ENCODE data around the gene SNRK. TPM values are rescaled to one million over a fixed set of nuclear protein-coding genes. Genes with fewer than 3 reads are reported as not detected.

SNRK gene
- total RNA-seq, 1 donor from 2014 or later: 13.3 TPM

GRCh38 chr3:43255662-43256061 is 30.7 kb upstream of the SNRK start:
- H3K27ac Mint-ChIP-seq (ENCODE audit: unreplicated experiment): no peak overlapping the region

GRCh38 chr3:43256714-43257461 is 29.5 kb upstream of the SNRK start:
- TF ChIP-seq, protein P1, sequence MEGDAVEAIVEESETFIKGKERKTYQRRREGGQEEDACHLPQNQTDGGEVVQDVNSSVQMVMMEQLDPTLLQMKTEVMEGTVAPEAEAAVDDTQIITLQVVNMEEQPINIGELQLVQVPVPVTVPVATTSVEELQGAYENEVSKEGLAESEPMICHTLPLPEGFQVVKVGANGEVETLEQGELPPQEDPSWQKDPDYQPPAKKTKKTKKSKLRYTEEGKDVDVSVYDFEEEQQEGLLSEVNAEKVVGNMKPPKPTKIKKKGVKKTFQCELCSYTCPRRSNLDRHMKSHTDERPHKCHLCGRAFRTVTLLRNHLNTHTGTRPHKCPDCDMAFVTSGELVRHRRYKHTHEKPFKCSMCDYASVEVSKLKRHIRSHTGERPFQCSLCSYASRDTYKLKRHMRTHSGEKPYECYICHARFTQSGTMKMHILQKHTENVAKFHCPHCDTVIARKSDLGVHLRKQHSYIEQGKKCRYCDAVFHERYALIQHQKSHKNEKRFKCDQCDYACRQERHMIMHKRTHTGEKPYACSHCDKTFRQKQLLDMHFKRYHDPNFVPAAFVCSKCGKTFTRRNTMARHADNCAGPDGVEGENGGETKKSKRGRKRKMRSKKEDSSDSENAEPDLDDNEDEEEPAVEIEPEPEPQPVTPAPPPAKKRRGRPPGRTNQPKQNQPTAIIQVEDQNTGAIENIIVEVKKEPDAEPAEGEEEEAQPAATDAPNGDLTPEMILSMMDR (IDR thresholded peaks at IDR 0.05; ENCODE audit: insufficient read depth, low read depth, low read length): no peak
- TF ChIP-seq EZH2 (IDR thresholded peaks at IDR 0.05; ENCODE audit: insufficient read depth, low read length): no peak
- H3K4me1 ChIP-seq (ENCODE audit: insufficient read depth, low read length): no peaks in the 10 kb centered on the region
- H3K9me3 ChIP-seq (ENCODE audit: insufficient read depth, low read depth, low read length): no peaks in the 10 kb centered on the region
- H3K27ac Mint-ChIP-seq (ENCODE audit: unreplicated experiment): no peak overlapping the region
- no peaks in the 10 kb centered on the region for H3K36me3 Mint-ChIP-seq (ENCODE audit: low read depth, unreplicated experiment)
- no peaks in the 10 kb centered on the region for H3K9me3 Mint-ChIP-seq (ENCODE audit: unreplicated experiment)
- H3K27me3 ChIP-seq (ENCODE audit: insufficient read depth, low read length): peaks cover 6% of the 10 kb centered on the region
- no peak overlapping the region for H3K4me2 ChIP-seq (ENCODE audit: low read length)
- H2AFZ ChIP-seq (ENCODE audit: low read depth, low read length): no peak overlapping the region
- H4K20me1 ChIP-seq (ENCODE audit: insufficient read depth, low read length): no peaks in the 10 kb centered on the region
- H3K4me1 Mint-ChIP-seq (ENCODE audit: low read depth, unreplicated experiment): no peaks in the 10 kb centered on the region
- H3K9ac ChIP-seq (ENCODE audit: low read length): no peak overlapping the region
- H3K79me2 ChIP-seq (ENCODE audit: insufficient read depth, low read length): no peaks in the 10 kb centered on the region
- H3K4me3 ChIP-seq (ENCODE audit: insufficient read depth, low read depth, low read length): no peak overlapping the region
- no peak for FAIRE-seq
- H3K27ac ChIP-seq (ENCODE audit: low read depth, low read length): no peak overlapping the region
- DNase-seq (ENCODE audit: low read depth): no peak
- no peaks in the 10 kb centered on the region for H3K36me3 ChIP-seq (ENCODE audit: insufficient read depth, low read length)
- peaks cover 14% of the 10 kb centered on the region for H3K27me3 Mint-ChIP-seq (ENCODE audit: low read depth, unreplicated experiment)
- H3K4me3 Mint-ChIP-seq (ENCODE audit: unreplicated experiment): no peak overlapping the region

More at GRCh38 chr3:43255662-43256061, 30.7 kb upstream of the SNRK start:
- FAIRE-seq (no peak), DNase-seq (ENCODE audit: low read depth) (no peak)
- Histone ChIP-seq H3K4me2 (ENCODE audit: low read length) (no peak overlapping the region), H3K27ac (ENCODE audit: low read depth, low read length) (no peak overlapping the region), H3K36me3 (ENCODE audit: insufficient read depth, low read length) (no peaks in the 10 kb centered on the region), H3K9ac (ENCODE audit: low read length) (no peak overlapping the region), H3K27me3 (ENCODE audit: insufficient read depth, low read length) (peaks cover 6% of the 10 kb centered on the region), H3K9me3 (ENCODE audit: insufficient read depth, low read depth, low read length) (no peaks in the 10 kb centered on the region), H3K4me1 (ENCODE audit: insufficient read depth, low read length) (no peaks in the 10 kb centered on the region), H4K20me1 (ENCODE audit: insufficient read depth, low read length) (no peaks in the 10 kb centered on the region), H3K4me3 (ENCODE audit: insufficient read depth, low read depth, low read length) (no peak overlapping the region), H2AFZ (ENCODE audit: low read depth, low read length) (no peak overlapping the region), H3K79me2 (ENCODE audit: insufficient read depth, low read length) (no peaks in the 10 kb centered on the region)
- Mint-ChIP-seq H3K27me3 (ENCODE audit: low read depth, unreplicated experiment) (peaks cover 12% of the 10 kb centered on the region), H3K4me3 (ENCODE audit: unreplicated experiment) (no peak overlapping the region), H3K36me3 (ENCODE audit: low read depth, unreplicated experiment) (no peaks in the 10 kb centered on the region), H3K9me3 (ENCODE audit: unreplicated experiment) (no peaks in the 10 kb centered on the region), H3K4me1 (ENCODE audit: low read depth, unreplicated experiment) (no peaks in the 10 kb centered on the region)
- TF ChIP-seq, protein P1 (IDR thresholded peaks at IDR 0.05; ENCODE audit: insufficient read depth, low read depth, low read length): no peak
- TF ChIP-seq EZH2 (IDR thresholded peaks at IDR 0.05; ENCODE audit: insufficient read depth, low read length): no peak

- Mint-ChIP-seq H3K36me3 (ENCODE audit: low read depth, unreplicated experiment) (no peaks in the 10 kb centered on the region), H3K4me1 (ENCODE audit: low read depth, unreplicated experiment) (no peaks in the 10 kb centered on the region), H3K27me3 (ENCODE audit: low read depth, unreplicated experiment) (peaks cover 13% of the 10 kb centered on the region), H3K9me3 (ENCODE audit: unreplicated experiment) (no peaks in the 10 kb centered on the region), H3K27ac (ENCODE audit: unreplicated experiment) (no peak overlapping the region), H3K4me3 (ENCODE audit: unreplicated experiment) (no peak overlapping the region)
- no peak for TF ChIP-seq EZH2 (IDR thresholded peaks at IDR 0.05; ENCODE audit: insufficient read depth, low read length)
- TF ChIP-seq, protein P1 (IDR thresholded peaks at IDR 0.05; ENCODE audit: insufficient read depth, low read depth, low read length): no peak
- no peak for FAIRE-seq
- no peak overlapping the region for H2AFZ ChIP-seq (ENCODE audit: low read depth, low read length)
- H3K4me3 ChIP-seq (ENCODE audit: insufficient read depth, low read depth, low read length): no peak overlapping the region
- H3K27me3 ChIP-seq (ENCODE audit: insufficient read depth, low read length): peaks cover 4% of the 10 kb centered on the region
- H3K79me2 ChIP-seq (ENCODE audit: insufficient read depth, low read length): no peaks in the 10 kb centered on the region
- H4K20me1 ChIP-seq (ENCODE audit: insufficient read depth, low read length): no peaks in the 10 kb centered on the region
- no peak for DNase-seq (ENCODE audit: low read depth)
- no peak overlapping the region for H3K4me2 ChIP-seq (ENCODE audit: low read length)
- H3K9me3 ChIP-seq (ENCODE audit: insufficient read depth, low read depth, low read length): no peaks in the 10 kb centered on the region
- H3K9ac ChIP-seq (ENCODE audit: low read length): no peak overlapping the region
- H3K36me3 ChIP-seq (ENCODE audit: insufficient read depth, low read length): no peaks in the 10 kb centered on the region
- no peak overlapping the region for H3K27ac ChIP-seq (ENCODE audit: low read depth, low read length)
- H3K4me1 ChIP-seq (ENCODE audit: insufficient read depth, low read length): no peaks in the 10 kb centered on the region
These were observed 28.5 kb upstream of the SNRK start for GRCh38 chr3:43257850-43258249.
